ENCODE results near the gene PCDH10. TPM values are rescaled to one million over a fixed set of nuclear protein-coding genes. Genes with fewer than 3 reads are reported as not detected.

PCDH10 gene
- total and polyA plus RNA-seq, 8 donors, result 0.06 to 9.4 (median 0.50) TPM; not detected in 3

DNA sequence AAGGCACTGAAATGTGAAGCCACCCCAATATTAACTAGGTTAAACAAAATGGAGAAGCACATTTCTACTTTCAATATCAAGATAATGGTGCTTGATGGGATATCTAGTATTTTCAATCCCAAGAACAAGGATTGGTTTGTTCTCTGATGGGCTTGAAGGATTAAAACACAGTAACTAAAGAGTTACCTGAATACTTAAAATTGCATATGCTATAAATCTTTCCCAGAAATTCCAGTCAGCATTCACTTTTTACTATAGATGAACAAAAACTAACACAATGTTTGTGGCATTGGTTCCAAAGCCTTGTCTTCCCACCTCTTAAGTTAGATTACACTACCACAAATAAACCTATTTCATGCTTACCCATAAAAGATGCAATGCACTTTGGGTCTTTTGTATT, 3.9 kb upstream of the PCDH10 start:
- H3K4me1 ChIP-seq, result peaks cover 29 to 44% (median 41%) of the 10 kb centered on the region in 4 donors
- H3K27me3 ChIP-seq, result peaks cover 0 to 60% (median 42%) of the 10 kb centered on the region in 3 donors
- H3K27ac ChIP-seq, result no peak overlapping the region
- TF ChIP-seq EP300 (IDR thresholded peaks at IDR 0.05) (no peak), POLR2A (IDR thresholded peaks at IDR 0.05) (no peak), POLR2AphosphoS5 (IDR thresholded peaks at IDR 0.05) (no peak)
- TF ChIP-seq, protein P1, sequence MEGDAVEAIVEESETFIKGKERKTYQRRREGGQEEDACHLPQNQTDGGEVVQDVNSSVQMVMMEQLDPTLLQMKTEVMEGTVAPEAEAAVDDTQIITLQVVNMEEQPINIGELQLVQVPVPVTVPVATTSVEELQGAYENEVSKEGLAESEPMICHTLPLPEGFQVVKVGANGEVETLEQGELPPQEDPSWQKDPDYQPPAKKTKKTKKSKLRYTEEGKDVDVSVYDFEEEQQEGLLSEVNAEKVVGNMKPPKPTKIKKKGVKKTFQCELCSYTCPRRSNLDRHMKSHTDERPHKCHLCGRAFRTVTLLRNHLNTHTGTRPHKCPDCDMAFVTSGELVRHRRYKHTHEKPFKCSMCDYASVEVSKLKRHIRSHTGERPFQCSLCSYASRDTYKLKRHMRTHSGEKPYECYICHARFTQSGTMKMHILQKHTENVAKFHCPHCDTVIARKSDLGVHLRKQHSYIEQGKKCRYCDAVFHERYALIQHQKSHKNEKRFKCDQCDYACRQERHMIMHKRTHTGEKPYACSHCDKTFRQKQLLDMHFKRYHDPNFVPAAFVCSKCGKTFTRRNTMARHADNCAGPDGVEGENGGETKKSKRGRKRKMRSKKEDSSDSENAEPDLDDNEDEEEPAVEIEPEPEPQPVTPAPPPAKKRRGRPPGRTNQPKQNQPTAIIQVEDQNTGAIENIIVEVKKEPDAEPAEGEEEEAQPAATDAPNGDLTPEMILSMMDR (IDR thresholded peaks at IDR 0.05), result no peak
- H3K4me3 ChIP-seq, result no peak overlapping the region
- intact Hi-C loops (cut with DNase I; ENCODE audit: low total_unique reads), result no loop called here
- no peaks in the 10 kb centered on the region for H3K36me3 ChIP-seq
- no peaks in the 10 kb centered on the region for H3K9me3 ChIP-seq
- no peak for DNase-seq

DNA sequence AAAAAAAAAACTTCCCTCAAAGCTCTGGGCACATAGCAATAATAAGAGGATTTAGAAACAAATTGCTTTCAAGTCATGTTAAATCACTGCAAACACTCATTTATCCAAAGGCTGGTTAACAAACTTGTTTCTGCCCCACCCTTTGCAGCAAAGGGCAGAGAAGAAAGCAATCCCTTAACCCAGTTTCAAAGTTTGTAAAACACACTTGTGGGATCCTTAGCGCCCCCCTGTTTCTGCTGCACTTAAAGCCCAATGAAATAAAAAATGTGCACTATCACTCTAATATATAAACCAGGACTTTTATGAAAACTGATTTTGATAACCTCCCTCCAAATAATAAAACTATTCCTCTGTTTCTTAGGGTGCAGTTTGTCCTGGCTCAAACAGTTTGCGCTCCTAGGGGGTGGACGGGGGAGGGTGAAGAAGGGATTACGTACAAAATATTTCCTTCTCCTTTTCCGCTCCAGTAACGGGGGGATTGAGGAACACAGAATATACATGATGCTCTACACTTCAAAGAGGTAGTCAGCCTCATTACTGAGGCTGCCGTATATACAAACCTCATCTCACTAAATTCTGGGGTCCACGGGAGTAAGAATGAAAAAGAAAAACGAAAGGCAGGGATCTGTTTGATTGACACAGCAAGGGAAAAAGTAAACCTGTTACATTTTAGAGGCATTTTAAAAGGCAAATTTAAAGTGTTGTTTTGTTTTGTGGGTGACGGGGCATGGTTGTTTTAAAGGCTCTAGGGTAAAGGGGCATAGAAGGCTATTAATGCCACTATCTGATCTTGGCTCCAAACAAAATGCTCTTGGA, 3.1 kb upstream of the PCDH10 start:
- no peak for DNase-seq
- Histone ChIP-seq H3K27ac (no peak overlapping the region), H3K27me3 (peaks cover 0 to 67% (median 49%) of the 10 kb centered on the region in 3 donors), H3K9me3 (peaks cover 0 to 3% (median 0%) of the 10 kb centered on the region in 4 donors), H3K4me3 (peak overlapping the region; percentile 11 to 51 (median 40)), H3K4me1 (peaks cover 36 to 51% (median 48%) of the 10 kb centered on the region in 4 donors), H3K36me3 (no peaks in the 10 kb centered on the region)
- intact Hi-C loops (cut with DNase I; ENCODE audit: low total_unique reads), result no loop called here
- WGBS, 5 donors, result 6 to 10% (median 7%) methylated on average over 10 of the region's 10 CpGs
- TF ChIP-seq POLR2A (IDR thresholded peaks at IDR 0.05), result no peak
- no peak for TF ChIP-seq POLR2AphosphoS5 (IDR thresholded peaks at IDR 0.05)
- TF ChIP-seq, protein P1 (IDR thresholded peaks at IDR 0.05), result no peak
- TF ChIP-seq EP300 (IDR thresholded peaks at IDR 0.05), result no peak

DNA sequence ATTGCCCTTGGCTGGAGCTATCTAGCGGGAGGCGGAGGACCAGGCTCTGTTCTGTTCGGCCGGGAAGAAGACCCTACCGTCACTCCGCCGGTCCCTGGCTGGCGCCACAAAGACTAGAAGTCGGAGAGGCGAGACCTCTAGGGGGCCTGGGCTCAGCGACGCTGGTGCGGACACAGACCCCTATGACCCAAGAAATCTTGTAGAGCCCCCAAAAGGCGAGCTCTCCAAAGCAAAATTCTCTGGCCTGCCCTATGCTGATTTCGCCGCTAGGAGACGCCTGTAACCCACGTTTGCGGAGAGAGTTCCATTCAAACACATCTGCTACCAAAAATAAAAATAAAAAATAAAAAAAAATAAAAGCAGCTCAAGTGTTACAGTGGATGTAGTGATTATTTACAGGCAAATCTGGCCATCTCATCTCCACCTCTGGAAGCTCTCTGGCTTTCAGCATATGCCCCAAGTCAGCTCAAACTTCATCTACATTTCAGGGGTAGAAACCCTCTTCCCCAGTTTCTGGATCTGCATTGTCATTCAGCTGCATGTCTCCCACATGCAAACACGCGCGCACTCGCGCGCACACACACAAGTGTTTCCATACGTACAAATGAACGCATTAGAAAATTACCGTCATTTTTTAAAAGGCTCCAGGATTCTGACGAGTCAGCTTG, 2.4 kb upstream of the PCDH10 start:
- H3K27me3 ChIP-seq, result peaks cover 0 to 75% (median 56%) of the 10 kb centered on the region in 3 donors
- peaks cover 0 to 10% (median 0%) of the 10 kb centered on the region in 4 donors for H3K9me3 ChIP-seq
- intact Hi-C loops (cut with DNase I; ENCODE audit: low total_unique reads), result no loop called here
- H3K4me3 ChIP-seq, result peak overlapping the region; percentile 39 to 51 (median 46)
- H3K27ac ChIP-seq, result no peak overlapping the region
- peaks cover 40 to 59% (median 56%) of the 10 kb centered on the region in 4 donors for H3K4me1 ChIP-seq
- no peaks in the 10 kb centered on the region for H3K36me3 ChIP-seq
- TF ChIP-seq, protein P1 (IDR thresholded peaks at IDR 0.05), result peak in 5 of 7 experiments; percentile 40 to 77 (median 73)
- no peak for TF ChIP-seq POLR2A (IDR thresholded peaks at IDR 0.05)
- DNase-seq, result peak in 1 of 2 donors; percentile 82
- WGBS, 5 donors, result 1 to 4% (median 3%) methylated on average over 29 of the region's 29 CpGs

DNA sequence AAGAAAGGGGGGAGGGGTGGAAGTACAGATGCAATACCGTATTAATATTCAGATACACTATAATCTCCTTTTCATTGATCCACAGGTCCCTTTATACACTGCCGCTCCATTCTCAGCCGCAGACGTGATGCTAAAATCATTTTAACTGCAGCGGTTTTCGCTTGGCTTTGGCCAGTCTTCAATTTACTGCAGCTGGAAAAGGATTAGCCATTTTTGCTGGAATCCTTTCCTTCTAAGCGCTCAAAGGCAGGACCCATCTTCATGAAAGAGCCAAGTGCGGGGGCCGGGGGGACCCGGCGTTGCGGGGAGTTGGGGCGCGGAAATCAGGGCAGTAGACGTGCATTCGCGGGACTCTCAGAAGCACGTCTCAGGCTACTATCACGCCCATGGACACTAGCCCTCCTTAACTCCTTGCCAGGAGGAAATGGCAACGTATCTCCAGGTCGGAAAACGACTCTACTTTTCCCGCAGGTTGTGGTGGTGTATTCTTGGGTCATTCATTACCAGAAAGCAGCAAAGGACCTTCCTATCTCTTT, 1.7 kb upstream of the PCDH10 start:
- H3K27me3 ChIP-seq, result peaks cover 5 to 81% (median 63%) of the 10 kb centered on the region in 3 donors
- H3K9me3 ChIP-seq, result peaks cover 0 to 15% (median 0%) of the 10 kb centered on the region in 4 donors
- intact Hi-C loops (cut with DNase I; ENCODE audit: low total_unique reads), result no loop called here
- H3K36me3 ChIP-seq, result no peaks in the 10 kb centered on the region
- WGBS, 5 donors, result 1 to 5% (median 2%) methylated on average over 23 of the region's 23 CpGs
- peak overlapping the region; percentile 39 to 51 (median 46) for H3K4me3 ChIP-seq
- peak in 1 of 2 donors; percentile 30 for DNase-seq
- TF ChIP-seq POLR2AphosphoS5 (IDR thresholded peaks at IDR 0.05) (no peak), POLR2A (IDR thresholded peaks at IDR 0.05) (no peak), EP300 (IDR thresholded peaks at IDR 0.05) (no peak)
- TF ChIP-seq, protein P1 (IDR thresholded peaks at IDR 0.05), result no peak
- no peak overlapping the region for H3K27ac ChIP-seq
- H3K4me1 ChIP-seq, result peaks cover 46 to 65% (median 62%) of the 10 kb centered on the region in 4 donors
